ENCODE results near the gene SLC25A43. TPM values are rescaled to one million over a fixed set of nuclear protein-coding genes. Genes with fewer than 3 reads are reported as not detected.

Gene SLC25A43
- total RNA-seq, 1 donor from 2014 or later = 26.6 TPM

DNA sequence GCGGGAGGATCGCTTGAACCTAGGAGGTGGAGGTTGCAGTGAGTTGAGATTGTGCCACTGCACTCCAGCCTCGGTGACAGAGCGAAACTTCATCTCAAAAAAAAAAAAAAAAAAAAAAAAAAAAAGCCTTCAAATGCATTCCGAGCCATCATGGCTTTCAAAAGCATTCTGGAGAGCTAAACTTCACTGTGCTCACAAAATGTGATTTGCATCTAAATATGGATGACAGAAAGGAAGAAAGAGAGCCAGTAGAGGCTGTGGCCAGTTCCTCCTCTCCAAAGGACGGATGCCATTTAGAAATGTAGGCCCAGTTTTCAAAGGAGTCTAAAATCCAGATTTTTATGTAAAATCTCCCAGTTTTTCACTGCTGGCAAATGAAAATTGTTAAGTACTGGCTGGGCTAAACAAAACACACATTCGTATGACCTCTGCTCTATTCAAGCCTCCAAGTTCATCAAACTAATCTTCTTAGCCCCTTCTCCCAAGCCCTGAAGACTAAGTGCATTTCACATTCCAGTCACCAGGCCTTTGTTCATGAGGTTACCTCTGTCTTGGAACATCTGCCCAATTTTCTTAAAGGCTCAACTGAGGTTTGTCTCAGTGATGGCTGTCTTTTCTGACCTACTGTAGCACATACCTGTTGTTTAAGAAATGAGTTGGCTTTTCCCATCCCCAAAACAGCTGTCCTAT lies 22.0 kb downstream of the SLC25A43 start:
- intact Hi-C loops (cut with DNase I) = no loop called here
- Histone ChIP-seq H3K4me1 (no peaks in the 10 kb centered on the region), H3K4me3 (no peak overlapping the region), H3K9me3 (no peaks in the 10 kb centered on the region), H3K27me3 (no peaks in the 10 kb centered on the region), H3K36me3 (peaks cover 0 to 7% of the 10 kb centered on the region in 2 donors), H3K27ac (no peak overlapping the region)
- DNase-seq (ENCODE audit: low spot score in 2 of 2) = no peak
- TF ChIP-seq, protein P1, sequence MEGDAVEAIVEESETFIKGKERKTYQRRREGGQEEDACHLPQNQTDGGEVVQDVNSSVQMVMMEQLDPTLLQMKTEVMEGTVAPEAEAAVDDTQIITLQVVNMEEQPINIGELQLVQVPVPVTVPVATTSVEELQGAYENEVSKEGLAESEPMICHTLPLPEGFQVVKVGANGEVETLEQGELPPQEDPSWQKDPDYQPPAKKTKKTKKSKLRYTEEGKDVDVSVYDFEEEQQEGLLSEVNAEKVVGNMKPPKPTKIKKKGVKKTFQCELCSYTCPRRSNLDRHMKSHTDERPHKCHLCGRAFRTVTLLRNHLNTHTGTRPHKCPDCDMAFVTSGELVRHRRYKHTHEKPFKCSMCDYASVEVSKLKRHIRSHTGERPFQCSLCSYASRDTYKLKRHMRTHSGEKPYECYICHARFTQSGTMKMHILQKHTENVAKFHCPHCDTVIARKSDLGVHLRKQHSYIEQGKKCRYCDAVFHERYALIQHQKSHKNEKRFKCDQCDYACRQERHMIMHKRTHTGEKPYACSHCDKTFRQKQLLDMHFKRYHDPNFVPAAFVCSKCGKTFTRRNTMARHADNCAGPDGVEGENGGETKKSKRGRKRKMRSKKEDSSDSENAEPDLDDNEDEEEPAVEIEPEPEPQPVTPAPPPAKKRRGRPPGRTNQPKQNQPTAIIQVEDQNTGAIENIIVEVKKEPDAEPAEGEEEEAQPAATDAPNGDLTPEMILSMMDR (IDR thresholded peaks at IDR 0.05) = no peak

DNA sequence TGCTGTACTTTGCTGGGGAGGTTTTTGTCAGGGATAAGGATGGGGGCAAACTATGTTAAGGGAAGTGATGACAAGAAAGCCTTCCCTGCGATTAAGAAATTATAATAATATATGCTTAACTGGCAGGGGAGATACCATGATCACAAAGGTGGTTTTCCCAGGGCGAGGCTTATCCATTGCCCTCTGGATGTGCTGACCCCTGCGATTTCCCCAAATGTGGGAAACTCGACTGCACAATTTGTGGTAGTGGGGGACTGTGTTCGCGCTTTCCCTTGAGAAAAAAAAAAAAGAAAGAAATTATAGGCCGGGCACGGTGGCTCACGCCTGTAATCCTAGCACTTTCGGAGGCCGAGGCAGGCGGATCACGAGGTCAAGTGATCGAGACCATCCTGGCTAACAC lies 24.5 kb downstream of the SLC25A43 start:
- Histone ChIP-seq H3K4me3 (no peak overlapping the region), H3K27me3 (no peaks in the 10 kb centered on the region), H3K4me1 (no peaks in the 10 kb centered on the region), H3K27ac (no peak overlapping the region), H3K9me3 (no peaks in the 10 kb centered on the region), H3K36me3 (peaks cover 0 to 7% of the 10 kb centered on the region in 2 donors)
- intact Hi-C loops (cut with DNase I) = no loop called here
- DNase-seq (ENCODE audit: low spot score in 2 of 2) = no peak
- TF ChIP-seq, protein P1 (IDR thresholded peaks at IDR 0.05) = no peak

DNA sequence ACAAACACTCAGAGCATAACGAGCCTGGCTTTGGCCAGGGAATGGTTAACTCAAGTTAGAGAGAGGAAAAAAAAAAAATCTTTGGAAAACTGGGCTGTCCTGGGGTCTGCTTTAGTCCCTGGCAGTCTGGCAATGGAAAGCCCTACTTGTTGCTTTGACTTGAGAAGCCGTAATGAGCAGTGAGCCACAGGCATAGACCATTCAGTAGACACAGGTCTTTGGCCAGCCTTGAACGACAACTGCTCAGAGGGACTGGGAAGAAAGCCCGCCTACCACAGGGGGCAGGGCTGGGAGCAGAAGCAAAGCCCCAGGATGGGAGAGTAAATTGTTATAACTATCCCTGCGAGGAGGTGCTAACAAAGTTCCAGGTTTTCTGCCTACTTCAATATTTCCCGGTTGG lies 25.9 kb downstream of the SLC25A43 start:
- Histone ChIP-seq H3K4me1 (no peaks in the 10 kb centered on the region), H3K36me3 (peaks cover 0 to 3% of the 10 kb centered on the region in 2 donors), H3K27me3 (no peaks in the 10 kb centered on the region), H3K9me3 (no peaks in the 10 kb centered on the region), H3K27ac (no peak overlapping the region), H3K4me3 (no peak overlapping the region)
- TF ChIP-seq, protein P1 (IDR thresholded peaks at IDR 0.05) = no peak
- intact Hi-C loops (cut with DNase I) = no loop called here
- no peak for DNase-seq (ENCODE audit: low spot score in 2 of 2)

DNA sequence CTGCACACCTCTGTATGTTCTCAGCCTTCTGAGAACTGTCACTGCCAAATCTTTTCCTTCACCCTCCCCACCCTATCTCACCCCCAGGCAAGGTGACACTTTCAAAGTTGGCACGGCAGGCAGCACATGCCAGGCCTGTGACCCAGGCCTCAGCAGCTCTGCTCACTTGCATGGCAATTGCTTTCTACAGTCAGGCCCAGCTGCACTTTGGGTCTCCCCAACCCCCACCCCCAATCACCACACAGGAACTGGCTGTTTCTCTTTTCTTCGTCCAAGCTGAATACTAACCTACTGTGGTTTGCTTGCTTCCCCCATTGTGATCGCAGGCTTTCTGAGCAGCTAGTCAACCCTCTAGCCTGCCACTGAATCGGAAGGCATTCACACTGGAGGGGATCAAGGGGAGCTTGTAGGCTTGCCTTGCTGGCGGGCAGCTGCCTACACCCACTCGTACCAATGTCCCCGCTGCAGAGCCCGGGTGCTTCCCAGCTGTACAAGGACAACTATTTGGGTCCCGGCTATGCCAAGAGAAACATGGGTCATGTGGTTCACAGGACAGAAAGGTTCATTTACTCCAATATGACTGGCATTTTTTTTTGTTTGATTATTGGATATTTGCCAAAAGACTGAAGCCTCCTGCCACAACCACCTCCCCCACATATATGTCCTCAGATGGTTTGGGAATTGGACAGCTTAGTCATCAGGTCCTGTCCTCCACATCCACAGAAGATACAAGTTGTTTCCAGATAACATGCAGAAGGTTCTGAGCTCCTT lies 28.1 kb downstream of the SLC25A43 start:
- Histone ChIP-seq H3K27ac (no peak overlapping the region), H3K36me3 (peaks cover 0 to 3% of the 10 kb centered on the region in 2 donors), H3K4me1 (no peaks in the 10 kb centered on the region), H3K9me3 (no peaks in the 10 kb centered on the region), H3K27me3 (no peaks in the 10 kb centered on the region), H3K4me3 (no peak overlapping the region)
- no peak for DNase-seq (ENCODE audit: low spot score in 2 of 2)
- intact Hi-C loops (cut with DNase I) = no loop called here
- TF ChIP-seq, protein P1 (IDR thresholded peaks at IDR 0.05) = no peak

DNA sequence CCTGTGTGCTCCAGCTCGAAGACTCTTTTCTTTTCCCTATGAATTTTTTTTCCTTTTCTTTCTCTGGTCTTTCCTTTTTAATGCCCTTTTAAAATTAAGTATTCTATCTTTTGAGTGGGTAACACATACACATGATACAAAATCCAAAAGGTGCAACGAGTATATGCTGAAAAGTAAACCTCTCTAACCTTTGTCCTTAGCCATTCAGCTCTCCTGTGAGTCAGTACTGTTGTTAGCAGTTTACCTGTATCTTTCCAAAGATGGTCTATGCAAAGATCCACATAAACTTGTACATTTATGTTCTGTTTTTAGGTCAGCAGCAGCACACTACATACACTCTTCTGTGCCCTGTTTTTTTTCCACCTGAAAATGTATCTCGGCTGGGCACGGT lies 28.7 kb downstream of the SLC25A43 start:
- Histone ChIP-seq H3K4me3 (no peak overlapping the region), H3K27me3 (no peaks in the 10 kb centered on the region), H3K9me3 (no peaks in the 10 kb centered on the region), H3K27ac (no peak overlapping the region), H3K4me1 (no peaks in the 10 kb centered on the region), H3K36me3 (peaks cover 0 to 2% of the 10 kb centered on the region in 2 donors)
- intact Hi-C loops (cut with DNase I) = no loop called here
- no peak for DNase-seq (ENCODE audit: low spot score in 2 of 2)
- TF ChIP-seq, protein P1 (IDR thresholded peaks at IDR 0.05) = no peak
